Stimulated activated CD8-positive, alpha-beta memory T cell treated with anti-CD3 and anti-CD28 coated beads, Interleukin-15, amount 100 ng/mL, for 24 hours (primary cell): Measurements from ENCODE around the gene PPP3CB.

Source experiments
- DNase-seq: peaks from one replicate; pipeline ENCODE4 v3.0.0-alpha.2; 2020; ENCODE audit warnings: low read depth

PPP3CB gene

DNA sequence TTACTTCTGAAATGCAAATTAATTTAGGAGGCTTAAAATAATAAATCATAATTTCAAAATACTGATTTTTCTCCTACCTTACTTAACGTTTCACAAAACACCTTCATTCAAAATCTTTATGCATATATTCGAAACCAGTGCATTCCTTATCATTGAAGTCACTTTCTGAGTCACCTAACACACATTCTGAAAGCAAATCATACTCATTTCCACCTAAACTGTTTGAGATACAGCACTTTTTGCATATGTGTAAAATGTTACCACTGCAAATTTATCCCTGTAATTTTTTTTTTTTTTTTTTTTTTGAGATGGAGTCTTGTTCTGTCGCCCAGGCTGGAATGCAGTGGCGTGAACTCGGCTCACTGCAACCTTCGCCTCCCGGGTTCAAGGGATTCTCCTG, 15.7 kb downstream of the PPP3CB start:
- no peak for DNase-seq

DNA sequence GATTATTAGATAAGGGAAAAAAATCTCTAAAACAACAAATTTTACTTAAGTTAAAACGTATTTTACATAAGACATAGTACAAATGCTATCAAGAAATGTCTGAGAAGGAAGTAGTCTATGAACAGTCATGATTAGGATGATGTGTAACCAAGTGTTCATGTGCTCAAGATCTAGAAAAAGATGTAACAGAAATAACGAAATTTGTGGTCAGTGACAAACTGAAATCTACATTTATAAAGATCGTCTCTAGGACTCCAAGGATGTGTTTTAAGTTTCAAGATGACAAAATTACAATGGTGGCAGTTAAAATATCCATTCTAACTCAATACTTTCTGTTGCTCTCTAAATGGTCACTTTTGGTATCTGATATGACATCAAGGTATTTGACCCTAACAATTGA, 17.2 kb downstream of the PPP3CB start:
- no peak for DNase-seq

DNA sequence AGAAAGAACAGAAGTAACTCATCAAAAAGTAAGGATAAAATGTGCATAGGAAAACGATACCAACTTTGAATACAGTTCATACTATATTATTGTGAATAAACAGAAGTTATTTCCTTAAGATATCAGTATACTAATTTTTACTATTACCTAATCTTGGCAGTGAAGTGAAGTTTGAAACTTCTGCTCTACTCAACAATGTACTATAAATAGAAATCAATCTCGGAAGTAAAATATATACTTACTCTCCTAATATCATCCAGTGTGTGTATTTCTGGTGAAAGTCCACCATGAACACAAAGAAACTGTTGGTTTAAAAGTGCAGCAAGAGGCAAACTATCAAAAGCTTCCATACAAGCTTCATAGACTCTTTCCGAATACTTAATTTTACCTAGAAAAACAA, 24.6 kb downstream of the PPP3CB start:
- no peak for DNase-seq

DNA sequence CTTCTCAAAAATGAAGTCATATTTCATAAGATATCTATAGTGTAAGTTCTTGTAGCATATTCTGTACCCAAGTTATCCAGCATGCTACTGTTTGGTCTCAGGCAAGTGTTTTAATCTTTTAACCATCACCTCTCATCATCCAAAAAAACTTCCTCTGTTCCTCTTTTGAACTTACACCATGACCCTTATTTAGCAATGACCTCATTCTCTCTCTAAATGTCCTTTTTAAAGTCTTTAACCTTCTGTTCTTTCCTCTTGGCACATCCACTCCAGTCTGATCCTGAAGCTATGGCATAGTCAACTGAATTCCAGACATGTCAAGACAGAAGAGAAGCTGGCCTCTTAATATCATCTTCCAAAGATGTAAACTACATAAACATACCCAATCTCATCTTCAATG, 26.2 kb downstream of the PPP3CB start:
- DNase-seq: no peak

DNA sequence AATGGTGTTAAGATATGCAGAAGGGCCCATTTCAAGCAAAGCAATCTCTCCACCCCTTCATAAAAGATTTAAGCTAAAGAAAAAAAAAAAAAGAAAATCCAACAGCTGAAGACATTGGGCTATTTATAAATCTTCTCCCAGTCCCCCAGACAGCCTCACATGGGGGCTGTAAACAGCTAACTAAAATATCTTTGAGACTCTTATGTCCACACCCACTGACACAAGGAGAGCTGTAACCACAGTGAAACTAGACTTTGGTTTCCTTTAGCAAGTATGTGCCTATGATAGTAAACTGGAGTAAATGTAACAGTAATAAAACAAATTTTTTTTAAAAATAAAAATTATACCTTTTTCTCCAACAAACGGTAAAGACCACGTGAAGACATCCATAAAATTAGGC, 28.6 kb downstream of the PPP3CB start:
- DNase-seq: no peak

DNA sequence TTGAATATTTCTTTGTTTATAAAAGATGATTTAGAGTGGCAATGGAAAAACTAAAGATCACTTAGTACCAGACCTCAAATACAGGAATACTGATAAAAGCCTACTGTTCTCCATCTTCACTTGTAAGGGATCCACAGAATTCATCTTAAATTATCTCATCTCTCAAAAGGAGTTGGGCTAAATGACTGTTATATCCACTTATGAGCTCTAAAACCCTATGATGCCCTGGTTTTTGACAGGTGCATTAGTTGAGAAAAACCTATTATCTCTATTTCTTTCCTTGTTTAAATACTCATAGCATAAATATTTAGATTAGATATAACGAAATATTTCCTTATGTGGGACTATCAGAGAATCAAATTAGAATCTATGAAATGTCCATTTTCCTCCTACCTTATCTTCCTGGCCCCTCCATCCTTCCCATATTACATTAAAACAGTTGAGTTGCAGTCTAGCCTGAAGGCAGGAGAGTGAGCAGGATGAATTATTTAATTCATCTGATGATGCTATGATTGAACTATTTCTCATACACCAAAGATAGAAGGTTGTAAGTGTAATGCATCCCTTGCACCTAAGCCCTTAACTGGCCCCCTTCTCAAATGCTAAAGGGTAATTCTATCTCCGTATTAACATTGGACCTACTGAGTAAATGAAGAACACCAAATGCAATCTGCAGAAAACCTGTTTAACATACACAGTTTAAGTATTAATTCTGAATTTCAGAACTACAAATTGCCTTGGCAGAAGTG, 29.7 kb downstream of the PPP3CB start:
- DNase-seq: no peak

DNA sequence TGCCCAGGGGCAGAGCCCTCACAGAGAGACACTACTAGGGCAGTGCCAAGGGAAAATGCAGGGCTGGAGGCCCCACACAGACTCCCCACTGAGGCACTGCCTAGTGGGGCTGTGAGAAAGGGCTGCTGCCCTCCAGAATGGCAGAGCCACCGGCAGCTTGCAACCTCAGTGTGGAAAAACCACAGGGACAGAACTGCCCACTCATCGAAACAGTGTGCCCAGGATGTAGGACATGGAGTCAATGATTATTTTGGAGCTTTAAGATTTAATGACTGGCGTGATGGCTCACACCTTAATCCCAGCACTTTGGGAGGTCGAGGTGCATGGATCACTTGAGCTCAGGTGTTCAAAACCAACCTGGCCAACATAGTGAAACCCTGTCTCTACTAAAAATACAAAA, 34.9 kb downstream of the PPP3CB start:
- DNase-seq: no peak

DNA sequence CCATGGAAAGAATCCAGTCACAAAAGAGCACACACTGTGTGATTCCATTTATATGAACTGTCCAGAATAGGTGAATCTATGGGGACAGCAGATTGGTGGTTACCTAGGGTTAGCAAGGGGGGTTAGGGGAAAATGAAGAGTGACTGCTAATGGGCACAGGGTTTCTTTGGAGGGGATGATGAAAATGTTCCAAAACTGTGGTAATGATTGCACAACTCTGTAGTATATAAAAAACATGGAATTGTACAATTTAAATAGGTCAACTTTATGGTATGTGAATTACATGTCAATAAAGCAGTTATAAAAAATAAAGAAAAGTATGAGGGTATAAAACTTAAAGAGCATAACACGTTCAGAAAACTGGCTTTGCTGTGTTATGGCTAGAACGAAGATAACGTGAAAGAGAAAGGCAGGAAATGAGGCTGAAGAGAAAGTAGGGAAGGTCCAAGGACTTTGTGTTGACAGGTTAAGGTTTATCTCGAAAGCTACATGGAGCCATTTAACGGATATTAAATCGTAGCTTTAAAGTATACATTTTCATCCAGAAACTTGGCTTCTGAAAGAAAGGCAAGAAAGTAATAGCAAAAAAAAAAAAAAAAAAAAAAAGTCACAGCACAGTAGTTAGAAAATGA, 36.0 kb downstream of the PPP3CB start:
- DNase-seq: no peak

DNA sequence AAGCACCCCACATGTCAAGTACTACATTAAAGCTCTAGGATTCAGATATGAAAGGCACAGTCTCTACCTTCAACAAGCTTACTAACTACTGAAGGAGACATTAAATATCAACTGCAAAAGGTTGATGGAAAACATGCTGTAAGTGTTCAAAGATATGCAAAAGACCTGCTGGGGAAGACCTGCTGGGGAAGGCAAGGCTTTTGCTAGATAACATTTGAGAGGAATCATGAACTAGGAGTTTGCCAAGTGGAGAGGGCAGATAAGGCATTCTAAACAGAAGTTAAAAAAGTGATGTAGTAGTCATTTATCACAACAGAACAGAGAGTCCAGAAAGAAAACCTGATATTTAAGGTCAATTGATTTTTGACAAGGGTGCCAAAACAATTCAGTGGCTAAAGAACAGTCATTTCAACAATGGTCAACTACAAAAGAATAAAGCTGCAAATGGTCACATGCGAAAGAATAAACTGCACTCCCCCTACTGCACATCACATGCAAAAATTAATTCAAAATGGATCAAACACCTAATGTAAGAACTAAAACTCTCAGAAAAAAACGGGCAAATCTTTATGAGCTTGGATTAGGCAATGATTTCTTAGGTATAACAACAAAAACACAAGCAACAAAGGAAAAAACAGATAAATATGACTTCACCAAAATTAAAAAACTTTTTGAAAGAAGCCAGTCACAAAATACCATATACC, 39.5 kb downstream of the PPP3CB start:
- no peak for DNase-seq

DNA sequence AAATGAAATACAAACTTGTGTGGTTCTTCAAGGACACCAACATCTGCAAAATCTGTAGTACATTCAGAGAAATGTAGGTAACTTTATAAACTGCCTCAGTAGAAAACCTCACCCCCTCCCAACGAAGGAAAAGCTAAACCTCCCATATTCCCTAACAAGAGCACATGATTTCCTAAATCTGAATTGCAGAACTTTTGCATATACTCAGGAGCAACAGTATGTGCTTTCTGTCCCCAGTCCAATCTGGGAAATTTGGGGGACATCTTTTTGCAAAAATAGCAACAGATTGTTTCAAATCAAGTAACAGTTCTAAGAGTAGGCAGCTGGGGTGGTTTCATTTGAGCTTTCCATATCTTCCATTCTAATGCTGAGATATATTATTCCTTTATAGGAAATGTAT, 46.7 kb downstream of the PPP3CB start:
- DNase-seq: no peak

DNA sequence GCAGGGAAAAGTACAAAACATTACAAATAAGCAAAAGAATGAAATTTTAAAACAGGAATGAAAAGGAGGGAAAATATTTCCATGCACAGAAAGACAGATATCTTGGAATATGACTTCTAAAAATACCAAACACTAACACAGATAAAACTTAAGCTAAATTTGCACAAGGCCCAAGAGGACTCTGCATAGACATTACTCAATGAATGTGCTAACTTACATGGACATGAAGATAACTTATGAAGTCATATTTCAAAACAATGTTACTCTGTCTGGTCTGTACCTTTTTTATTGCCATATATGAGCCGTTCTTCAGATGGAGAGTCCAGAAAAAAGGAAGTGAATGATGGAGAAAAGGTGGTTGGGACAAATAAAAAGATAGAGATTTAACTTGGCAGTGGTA, 47.4 kb downstream of the PPP3CB start:
- DNase-seq: no peak

DNA sequence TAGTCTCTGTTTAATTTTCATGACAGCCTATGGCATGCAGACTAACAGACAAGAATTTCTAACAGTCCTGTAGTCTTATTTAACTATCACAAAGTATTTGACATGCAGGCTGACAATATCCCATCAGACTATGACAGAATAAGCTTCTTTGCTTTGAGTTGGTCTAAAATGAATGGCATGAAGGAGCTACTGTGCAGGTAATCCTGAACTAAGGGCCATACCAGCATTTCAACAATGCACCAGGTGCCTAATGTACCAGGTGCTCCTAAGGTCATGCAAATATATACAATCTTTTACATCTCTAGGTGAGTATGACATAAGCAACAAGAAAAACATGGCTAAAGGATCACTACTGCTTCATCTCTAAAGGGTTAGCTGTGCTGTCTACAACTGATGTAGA, 48.9 kb downstream of the PPP3CB start:
- DNase-seq: no peak

DNA sequence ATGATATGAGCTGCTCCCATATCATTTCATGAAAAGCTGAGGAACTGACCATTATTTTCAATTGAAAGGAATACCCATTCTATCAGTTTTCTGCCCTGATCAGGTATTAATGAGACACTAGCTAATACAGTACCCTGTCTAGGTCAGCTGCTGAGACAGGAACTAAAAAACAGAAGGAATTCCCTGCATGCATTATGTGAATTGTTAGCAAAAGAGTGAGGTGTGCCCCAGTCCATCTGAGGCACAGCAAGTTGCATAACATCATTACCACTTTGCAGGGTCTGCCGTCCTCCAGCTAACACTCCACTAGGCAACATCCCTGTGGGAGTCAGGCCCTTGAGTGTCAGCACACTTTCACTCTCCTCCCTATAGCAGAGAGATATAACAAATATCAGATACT, 51.4 kb downstream of the PPP3CB start:
- no peak for DNase-seq

DNA sequence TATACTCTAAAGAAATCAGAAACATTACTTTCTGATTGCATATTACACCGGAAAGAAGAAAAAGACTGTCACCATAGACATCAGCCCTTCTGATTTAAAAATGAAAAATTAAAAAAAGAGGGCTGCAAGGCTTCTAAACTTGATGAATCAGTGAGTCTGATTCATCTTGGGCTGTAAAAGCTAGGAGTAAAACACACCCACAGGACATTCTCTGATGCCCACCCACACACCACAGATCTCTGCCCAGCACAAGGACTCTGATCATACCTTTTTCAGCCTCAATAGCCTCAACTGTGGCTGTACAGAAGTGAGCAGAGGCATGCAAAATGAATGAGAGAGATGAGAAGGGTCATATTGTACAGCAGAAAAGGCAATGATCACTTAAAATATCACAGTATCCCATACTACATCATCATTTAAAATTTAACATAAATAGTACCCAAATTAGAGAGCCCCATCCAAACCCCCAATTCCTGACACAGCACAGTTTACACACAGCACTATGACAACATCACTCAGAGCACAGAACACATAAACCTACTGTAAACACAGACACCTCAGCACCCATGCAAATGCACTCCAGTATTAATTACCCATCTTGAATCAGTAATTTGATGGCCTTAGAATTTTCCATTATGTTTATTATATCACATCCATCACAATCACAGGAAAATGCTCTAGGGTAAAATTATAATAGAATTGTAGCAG, 56.1 kb downstream of the PPP3CB start:
- no peak for DNase-seq

DNA sequence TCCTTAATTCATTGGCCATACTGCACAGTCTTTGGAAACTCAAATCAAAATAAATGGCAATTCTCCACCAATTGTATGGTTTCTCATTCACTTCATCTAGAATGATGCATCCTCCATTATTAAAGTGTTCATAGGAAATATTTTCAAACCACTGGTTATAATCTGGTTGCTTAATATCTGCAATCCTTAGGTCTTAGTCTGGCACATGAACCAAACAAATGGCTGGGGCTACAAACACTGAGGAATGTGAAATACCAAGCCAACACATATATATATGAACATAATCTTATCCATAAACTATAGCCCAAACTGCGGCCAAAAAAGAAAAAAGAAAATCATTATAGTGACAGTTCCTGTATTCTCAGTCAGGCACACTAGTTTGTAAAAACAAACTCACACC, 56.8 kb downstream of the PPP3CB start:
- DNase-seq: no peak

DNA sequence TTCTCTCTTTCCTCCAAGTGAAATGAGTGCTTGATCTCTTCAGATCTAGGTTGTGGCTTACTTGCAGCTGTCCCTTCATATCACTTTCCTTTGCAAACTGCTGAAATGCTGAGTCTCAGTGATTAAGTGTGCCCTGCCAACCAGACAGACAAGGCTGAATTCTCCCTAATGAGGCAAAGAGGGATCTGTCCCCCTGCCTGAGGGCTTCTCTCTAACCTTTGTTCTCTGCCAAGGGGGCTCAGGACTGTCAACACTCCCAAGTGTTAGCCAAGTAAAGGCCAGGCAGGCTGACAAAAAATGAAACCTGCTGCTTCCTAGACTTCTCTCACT, 62.3 kb downstream of the PPP3CB start, which contains the start of gene MSS51:
Gene MSS51 (minus strand): TSS at position 24 of the 330 bp plus-strand sequence. CDS start 5,277 bp downstream, outside the sequence.
- no peak for DNase-seq

DNA sequence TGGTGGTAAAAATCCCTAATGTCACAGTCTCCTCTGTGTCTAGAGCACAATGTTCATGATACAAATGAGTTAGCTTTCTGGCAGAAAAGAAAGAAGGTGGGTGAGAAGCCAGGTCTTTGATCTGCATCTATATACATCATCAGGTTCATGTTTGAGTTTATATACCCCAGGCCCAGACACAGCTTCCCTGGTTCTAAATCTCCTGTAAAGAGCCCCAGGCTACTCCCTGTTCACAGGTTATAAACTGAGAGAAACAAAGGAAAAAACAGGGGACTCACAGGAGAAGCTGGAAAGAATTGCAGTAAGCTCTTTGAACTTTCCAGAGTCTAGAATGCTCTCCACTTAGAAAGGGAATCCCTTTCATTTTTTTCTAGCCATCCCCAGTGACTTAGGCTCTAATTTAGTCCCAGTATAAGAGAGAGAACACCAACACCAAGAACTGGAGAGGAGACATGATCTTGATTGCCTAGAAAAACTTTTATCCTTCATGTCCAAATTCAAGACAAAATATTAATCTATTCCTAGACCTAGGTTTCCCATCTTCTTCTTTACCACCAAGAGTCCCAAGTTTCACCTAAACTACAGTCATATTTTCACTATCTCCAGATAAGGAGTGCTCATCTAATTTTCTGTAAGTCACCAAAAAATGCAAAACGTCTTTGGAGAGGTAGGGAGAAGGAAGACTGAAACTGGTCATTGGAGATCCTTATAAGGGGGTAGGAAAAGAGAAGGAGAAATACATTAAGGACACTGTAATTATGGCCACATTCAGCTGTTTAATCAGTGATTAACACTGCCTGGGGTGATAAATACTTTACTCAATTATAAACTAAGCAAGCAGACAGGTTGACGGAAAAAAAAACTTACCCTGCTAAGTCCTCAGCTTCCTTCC, 62.9 kb downstream of the PPP3CB start:
- no peak for DNase-seq

DNA sequence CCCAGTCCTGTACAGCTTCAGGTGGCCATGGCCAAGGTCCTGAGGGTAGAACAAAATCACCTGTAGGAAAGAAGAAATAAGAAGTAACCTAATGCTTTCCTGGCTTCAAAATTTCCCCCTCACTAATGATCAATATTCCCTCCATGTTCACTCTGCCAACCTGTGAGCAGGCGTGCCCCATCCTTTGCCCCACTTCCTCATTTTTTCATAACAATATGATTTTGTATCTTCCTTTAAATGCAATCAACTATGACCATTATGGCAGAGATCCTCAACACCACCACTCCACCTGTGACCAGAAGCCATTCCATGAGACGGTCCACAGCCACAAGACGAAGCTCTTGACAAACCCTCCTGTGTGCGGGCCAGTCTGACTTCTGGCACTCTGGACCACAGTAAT, 69.5 kb downstream of the PPP3CB start:
- DNase-seq: no peak

DNA sequence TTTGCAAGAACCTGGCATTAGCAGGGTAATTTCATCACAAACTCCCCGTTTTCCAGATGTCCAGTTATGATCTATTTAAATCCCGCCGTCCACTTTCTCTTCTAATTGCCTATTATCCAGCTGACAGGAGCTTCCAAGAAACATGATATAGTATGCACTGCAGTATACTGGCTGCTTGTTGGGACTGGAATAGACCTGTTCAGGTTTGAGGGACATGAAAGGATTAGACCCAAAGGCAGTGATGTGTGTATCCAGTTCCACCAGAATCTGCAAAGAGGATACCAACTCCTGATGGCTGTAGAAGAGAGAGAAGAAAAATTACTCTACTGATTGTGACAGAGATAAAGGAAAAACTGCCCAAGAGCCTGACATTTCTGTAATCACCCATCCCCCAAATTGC, 71.3 kb downstream of the PPP3CB start:
- no peak for DNase-seq

DNA sequence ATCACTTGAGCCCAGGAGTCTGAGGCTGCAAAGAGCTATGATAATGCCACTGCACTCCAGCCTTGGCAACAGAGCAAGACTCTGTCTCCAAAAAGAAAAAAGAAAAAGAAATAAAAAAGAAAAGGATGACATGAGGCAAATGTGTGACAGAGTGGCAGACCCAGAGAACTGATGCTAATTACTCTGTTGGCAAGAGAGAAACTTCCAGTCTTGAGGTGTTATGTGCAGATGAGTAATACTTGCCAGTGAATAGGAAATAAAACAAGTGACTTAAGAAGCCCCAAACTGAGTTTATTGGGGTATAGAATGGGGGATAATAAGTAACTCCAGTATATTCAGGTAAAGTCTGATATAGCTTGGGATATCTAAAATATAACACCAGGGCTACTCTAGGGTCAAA, 72.5 kb downstream of the PPP3CB start:
- DNase-seq: no peak

DNA sequence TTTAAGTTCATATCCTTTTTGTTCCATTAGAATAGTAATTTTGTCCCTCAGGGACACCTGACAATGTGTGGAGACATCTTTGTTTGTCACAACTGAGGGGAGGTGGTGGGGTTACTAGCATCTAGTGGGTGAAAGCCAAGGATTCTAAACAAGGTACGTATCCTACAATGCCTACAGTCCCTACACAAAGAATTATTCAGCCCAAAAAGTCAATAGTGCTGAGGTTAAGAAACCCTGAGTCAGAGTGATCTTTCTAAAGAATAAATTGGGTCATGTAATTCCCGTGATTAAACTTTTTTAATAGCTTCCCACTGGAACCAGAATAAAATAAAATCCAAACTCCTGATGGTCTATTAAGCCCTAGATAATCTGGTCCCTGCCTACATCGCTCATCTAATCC, 79.3 kb downstream of the PPP3CB start:
- no peak for DNase-seq
